Activated CD4-positive, alpha-beta T cell treated with anti-CD3 and anti-CD28 coated beads, Interleukin-2, amount 50 U/mL, for 24 hours (primary cell): ENCODE results near the gene FGF1.

ENCODE experiments used
- DNase-seq, 2 donors: peaks; one replicate each; pipeline ENCODE4 v3.0.0-alpha.2; 2020; ENCODE audit warnings: low read depth in 1 of 2, low spot score in 1 of 2

FGF1 gene

DNA sequence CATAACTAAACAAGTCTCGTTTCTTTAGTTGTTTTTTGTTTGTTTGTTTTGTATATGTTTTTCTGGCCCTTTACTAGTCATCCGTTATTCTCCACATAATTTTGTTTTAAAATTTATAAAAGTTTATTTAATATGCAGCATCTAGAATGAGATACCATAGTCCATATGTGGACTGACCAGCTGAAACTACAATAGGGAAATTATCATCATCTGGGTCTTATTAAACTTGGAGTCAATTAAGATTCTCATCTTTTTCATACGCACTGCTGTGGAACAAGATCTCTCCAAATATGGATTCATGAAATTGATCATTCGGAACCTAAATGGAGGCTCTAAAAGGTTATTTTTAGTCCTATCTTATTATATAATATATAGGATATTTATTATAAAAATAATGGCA, 99.3 kb downstream of the FGF1 start:
- no peak for DNase-seq

DNA sequence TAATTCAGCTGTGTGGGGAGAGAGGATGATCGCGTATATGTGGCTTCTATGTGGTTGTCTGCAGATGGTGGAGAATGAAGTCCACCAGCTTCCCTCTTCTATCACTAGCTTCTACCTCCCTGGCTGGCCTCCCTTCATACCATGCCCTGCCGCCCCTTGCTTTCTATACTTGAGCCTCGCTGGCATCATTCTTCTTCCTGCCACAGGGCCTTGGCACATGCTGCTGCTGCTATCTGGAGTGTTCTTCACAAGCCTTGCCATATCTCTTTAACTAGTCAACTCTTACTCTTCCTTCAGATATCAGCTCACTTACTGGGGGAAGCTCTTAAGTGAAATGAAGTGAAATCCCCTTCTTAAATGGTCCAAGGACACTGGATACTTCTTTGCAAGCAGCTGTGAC, 100.4 kb downstream of the FGF1 start:
- DNase-seq, result no peak

DNA sequence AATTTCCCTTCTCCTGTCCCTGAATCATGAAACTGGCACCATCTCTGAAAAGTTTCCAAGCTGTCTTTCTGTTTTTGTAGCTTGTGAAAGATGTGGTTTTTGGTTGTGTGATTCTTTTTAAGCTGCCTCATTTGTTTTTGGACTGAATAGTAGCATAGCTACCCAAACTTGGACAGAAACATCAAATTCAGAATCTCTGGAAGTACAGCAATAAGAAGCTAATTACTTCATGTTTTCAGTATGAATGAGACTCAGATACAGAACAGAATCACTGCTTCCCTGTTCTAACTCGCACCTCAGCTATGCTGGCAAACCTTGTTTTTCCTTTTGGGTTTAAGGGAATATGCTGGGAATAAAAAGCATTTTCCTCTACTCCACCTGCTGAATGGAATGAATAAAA, 101.0 kb downstream of the FGF1 start:
- no peak for DNase-seq

DNA sequence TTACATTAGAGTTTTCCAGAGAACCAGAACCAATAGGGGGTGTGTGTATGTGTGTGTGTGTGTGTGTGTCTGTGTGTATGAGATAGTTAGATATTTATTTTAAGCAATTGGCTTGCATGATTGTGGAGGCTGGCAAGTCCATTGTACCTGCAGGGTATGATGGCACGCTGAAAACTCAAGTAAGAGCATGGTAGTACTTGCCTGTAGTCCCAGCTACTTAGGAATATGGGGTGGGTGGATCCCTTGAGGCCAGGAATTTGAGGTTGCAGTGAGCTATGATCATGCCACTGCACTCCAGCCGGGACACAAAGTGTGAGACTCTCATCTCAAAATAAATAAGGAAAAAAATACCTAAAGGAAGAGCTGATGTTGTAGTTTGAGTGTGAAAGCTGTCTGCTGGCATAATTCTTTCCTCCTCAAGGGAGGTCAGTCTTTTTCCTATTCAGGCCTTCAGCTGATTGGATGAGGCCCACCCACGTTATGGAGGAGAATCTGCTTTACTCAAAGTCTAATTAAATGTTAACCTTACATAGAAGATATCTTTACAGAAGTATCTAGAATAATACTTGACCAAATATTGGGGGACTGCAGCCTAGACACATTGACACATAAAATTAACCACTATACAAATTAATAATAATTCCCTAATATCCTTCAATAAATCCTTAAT, 107.6 kb downstream of the FGF1 start:
- no peak for DNase-seq

DNA sequence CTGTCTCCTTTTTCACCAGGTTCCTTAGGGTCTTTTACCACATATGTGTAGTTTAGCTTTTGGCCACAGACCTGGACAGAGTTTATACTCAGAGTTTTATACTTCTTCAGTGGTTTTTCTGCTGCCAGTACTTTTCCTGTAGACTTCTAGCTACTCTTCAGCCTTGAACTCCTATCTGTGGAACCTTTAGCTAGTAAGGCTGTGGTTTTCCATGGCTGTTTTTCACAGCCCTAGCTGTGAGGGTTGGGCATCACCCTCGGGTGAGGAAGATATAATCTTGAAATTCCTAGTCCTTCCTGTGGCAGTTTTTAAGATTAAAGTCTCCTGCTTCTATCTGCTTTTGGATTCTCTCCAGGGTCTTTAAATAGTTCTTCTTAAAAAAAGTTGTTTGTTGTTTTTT, 109.1 kb downstream of the FGF1 start:
- no peak for DNase-seq

DNA sequence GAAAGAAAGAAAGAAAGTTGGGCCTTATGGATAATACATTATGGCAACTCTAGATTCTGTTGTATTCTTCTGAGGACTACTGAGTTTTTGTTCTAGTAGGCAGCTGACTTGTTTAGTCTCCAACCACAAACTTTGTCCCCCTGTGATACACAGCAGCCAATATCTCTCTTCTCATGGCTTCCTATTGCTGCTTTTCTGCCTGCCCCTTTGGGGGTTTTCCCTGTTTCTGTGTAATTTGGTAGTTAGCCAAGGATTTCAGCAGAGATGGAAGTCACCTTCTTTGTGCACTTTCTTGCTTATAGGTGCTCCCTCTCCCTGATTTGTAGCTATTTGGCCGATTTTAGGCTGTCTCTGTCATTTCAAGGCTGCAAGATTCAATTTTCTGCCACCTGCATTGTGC, 109.6 kb downstream of the FGF1 start:
- no peak for DNase-seq

DNA sequence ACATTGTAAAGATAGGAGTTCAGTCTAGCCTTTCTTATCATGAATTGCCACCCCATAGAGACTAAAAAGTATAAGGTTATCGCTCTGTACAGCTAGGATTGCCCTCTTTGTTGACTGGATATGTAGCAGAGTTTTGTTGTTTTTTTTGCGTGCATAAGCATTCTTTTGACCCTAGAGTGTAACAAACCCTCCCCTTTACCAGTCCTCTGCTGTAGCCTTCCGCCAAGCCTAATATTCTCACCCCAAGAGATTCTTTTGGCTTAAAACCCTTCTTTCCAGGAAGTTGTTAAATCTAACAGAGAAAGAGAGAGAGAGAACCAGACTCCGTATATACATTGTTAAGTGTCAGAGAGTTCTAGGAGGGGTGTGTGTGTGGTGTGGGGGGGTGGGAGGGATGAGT, 113.9 kb downstream of the FGF1 start:
- no peak for DNase-seq

DNA sequence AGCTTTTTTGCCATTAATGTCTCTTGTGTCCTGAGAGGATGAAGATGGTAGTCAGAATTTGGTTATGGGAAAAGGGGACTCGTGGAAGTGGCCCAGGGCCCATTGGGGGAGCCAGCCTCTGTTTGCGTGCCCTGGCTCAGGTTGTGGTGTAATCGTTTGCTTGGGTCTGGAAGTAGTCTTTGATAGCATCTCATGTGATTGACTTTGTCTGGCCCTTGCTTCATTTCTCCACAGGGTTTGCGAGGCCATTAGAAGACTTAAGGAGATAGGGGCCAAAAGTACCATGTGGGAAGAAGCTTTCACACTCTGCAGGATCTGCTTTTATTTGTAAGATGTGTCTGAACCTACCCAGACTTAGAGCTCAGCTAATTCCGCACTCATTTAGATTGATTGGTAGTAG, 114.5 kb downstream of the FGF1 start:
- no peak for DNase-seq

DNA sequence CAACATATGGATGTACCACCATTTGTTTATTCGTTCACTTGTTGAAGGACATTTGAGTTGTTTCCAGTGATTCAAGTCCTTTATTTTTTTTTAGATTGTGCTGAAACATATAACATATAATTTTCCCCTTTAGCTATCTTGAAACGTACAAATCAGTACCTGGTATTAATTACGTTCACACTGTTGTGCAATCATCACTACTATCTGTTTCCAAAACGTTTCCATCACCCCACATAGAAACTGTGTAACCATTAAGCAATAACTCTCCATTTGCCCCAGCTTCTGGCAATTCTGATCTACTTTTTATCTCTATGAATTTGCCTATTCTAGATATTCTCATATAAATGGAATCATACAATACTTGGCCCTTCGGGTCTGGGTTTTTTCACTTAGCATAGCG, 116.0 kb downstream of the FGF1 start:
- DNase-seq, result no peak

DNA sequence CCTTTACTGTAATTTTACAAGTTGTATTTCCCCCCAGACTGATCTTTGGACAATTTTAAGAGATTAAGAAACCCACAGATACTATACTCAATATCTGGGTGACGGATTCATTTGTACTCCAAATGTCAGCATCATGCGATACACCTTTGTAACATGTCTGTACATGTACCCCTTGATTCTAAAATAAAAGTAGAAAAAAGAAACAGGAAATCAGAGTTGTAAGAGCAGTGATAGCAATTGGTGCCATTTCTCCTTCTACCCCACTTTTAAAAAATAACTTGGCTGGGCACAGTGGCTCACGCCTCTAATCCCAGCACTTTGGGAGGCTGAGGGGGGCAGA, 116.9 kb downstream of the FGF1 start:
- DNase-seq, result no peak

DNA sequence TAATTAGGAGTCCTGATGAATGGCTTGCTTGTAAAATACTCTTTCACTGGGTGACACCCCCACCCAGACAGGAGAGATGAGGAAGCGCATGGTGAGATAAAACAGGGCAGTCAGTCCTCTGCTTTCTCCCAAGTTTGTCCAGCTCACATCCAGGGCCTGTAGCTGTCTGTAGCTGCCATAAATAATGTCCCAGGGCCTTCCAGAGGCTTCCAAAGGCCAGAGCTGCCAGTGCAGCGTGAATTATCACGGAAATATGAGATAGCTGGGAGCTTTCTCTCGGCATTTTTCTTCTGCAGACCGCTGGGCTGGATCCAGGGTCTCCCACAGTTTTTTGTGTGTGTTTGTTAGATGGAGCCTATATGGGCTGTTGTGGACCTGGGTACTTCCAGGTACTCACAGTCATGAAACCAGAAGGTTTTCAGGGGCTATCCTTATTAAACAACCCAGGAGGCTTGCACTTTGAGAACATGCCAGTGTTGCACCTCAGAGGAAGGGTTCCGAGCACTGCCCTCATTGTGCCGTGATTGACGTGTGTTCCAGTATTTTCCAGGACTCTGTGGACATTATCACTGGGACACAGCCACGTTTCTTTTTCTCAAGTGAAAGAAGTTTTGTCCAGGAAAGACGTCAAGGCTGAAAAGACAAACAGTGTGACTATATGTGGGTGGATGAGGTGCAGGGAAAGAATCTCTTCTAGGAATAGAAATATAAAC, 117.5 kb downstream of the FGF1 start:
- DNase-seq, result no peak

DNA sequence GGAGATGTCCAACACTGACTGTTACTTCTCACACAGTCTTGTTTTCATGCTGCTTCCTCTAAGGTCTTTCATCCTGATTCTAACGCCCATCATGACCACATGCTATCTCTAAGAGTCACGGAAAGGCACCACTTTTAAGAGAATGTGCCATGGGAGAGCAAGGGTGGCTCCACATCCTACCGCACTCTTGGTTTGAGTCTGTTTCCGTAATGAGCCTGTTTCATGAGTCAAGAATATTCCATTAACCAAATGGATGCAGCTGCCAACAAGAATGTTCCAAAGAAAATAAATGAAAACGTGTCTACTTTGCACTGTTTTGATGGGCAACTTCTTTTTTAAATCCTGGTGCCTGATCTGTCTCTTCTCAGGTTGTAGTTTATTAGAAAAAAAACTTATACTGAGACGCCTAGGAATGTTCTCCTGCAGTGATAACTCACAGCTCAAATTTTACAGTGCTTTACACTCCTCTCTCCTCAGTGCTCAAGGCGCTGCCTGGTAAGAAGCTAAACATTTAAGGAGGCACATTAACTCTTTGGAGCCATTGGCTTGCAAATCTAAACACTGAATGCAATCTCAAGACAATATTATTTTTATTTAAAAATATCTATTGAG, 124.3 kb downstream of the FGF1 start:
- no peak for DNase-seq

DNA sequence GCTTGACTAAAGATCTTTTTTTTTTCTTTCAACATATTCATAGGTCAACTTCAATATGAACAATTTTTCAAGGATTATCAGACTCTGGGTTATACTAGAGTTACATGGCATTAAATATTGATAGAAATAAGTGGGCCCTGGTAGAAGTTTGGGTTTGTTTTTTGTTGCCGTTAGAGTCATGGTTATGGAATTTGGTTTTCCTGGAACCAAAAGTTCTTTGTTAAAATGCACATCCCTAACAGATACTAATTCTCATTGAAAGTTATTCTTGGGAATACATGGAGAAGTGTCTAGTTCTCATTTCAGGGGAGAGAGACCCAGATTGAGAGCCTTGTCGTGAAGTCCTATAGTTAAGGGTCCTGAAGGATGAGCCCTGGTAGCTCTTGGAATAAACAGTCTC, 124.9 kb downstream of the FGF1 start:
- DNase-seq, result no peak

DNA sequence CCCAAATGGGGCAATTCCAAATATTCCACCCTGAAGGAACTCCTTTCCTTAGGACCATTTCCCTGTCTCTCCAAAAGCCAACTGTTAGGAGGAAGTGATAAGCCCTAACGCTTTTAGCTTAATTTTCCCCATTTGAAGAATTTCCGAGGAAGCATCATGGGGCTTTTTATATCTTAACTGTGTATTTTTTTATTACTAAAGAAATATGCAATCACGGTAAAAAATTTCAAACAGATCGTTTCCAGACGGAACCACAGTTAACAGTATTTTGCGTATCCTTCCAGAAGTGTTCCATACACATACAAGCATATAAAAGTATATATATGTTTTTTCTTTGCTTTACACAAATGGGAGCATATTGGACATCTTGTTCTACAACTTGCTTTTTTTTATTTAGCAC, 133.8 kb downstream of the FGF1 start:
- DNase-seq, result no peak

DNA sequence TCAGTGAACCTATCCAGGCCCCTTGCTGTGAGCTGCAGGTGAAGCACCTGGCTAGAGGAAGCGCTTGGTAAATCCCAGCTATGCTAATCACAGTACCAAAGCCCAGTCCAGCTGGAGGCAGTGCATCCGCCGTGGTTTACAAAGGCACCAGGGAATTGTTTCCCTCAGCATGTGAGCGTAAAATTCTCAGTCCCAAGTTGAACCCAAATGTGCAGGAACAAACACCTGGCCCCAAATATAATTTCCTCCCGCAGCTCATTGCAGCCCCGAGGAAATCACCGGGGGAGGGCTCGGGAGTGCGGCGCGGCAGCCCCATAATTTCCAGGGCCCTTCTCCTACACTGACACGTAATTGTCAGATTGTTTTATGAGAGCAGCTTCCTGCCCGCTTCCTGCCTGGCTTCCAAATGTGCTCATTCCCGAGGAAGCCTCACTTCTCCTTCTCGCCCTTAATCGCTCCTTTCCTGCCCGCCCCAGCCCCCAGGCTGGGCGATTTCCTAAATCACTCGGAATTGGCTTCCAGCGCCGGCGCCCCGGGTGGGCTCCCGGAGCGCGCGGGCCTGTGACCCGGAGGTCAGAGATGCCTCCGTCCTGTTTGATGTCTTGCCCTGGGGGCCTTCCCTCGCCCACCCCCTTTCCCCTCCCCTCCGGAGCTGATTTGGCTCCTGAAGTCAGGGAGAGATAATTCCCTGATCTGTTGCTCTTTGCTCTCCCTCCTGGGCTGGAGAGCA, 134.4 kb downstream of the FGF1 start:
- no peak for DNase-seq

DNA sequence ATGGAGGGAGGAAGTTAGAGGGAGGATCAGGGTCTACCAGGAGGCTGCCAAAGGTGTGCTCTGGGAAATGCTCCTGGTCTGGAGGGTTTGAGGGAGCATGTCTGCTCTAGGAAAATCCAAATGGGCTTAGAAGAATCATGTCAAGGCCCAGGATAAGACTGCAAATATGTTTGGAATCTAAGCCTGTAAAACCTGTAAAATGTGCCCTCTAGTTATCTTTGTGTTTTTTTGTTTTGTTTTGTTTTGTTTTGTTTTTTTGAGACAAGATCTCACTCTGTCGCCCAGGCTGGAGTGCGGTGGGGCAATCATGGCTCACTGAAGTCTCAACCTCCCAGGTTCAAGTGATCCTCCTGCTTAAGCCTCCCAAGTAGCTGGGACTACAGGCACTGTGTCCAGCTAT, 135.4 kb downstream of the FGF1 start:
- DNase-seq, result no peak

DNA sequence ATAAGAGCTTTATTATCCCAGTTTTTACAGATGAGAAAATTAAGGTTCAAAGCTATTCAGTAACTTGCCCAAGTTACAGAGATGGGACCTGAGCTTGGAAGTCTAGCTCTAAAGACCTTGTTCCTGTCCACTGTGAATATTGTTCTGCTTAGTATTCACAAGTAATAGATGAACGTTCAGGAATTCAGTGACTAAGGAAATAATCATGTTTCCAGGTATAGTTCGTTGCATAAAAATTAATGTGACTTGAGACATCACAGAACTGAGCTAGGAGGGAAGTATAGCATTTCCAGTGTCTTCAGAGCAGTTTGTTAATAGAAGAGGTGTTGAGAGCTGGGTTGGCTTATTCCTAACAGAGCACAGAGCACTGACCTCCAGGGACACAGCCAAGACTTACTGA, 136.1 kb downstream of the FGF1 start:
- no peak for DNase-seq

DNA sequence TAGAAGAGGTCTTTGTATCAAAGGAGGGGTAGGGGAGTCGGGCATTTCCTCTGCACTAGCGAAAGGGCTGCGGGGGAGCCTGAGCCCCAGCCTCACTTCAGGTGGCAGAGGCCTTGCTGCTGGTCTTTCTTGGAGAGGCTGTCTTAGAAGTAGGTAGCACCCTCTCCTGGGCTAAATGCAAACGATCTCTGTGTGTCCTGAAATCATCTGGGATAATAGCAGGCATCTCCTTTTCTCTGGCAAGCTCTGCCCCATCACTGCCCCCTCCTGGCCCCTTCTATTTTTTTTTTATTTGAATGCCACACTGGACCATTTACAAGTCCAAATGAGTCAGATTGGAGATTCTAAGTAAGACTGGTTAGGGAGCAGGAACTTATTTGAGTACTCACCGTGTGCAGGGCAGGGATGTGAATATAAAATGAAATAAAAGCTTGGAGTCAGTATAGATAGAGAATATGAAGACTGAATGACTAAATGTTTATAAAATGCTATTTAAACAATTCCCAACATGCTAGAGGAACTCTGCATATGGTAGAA, 137.1 kb downstream of the FGF1 start:
- peak; percentile 3 to 23 for DNase-seq

DNA sequence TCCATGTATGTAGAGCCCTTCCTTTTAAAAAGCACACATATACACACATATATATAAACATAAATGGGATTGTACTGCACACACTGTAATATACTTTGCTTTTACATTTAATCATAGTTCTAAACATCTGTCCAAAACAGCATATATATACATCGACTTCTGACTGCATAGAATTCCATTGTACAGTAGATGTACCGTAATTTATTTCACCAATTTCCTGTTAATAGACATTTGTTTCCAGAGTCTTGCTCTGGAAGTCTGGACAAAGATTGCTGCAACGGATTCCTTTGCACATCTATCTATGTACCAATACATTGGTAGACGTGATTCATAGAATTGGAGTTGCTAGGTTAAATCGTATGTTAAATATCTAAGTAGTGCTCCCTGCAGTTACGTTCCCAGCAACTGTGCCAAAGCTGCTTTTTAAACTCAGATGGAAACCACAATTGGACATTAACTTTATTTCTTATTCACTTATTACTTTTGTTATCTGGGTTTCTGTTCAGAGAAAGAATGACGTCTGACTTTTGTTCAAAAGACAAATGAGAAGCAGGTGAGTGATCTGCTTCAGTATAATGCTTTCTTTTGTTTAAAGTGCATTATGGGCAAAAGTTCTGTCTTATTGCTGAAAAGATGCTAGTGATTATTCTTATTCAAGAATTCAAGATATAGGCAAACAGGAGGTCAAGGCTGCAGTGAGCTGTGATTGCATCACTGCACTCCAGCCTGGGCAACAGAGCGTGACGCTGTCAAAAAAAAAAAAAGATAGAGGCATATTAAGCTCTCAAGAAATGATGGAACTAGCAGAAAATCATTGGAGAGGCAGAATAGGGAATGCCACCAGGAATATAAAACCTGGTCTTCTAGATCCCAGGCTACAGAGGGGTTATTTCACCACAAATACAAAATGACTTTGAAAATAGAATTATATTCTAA, 138.2 kb downstream of the FGF1 start:
- DNase-seq, result no peak

DNA sequence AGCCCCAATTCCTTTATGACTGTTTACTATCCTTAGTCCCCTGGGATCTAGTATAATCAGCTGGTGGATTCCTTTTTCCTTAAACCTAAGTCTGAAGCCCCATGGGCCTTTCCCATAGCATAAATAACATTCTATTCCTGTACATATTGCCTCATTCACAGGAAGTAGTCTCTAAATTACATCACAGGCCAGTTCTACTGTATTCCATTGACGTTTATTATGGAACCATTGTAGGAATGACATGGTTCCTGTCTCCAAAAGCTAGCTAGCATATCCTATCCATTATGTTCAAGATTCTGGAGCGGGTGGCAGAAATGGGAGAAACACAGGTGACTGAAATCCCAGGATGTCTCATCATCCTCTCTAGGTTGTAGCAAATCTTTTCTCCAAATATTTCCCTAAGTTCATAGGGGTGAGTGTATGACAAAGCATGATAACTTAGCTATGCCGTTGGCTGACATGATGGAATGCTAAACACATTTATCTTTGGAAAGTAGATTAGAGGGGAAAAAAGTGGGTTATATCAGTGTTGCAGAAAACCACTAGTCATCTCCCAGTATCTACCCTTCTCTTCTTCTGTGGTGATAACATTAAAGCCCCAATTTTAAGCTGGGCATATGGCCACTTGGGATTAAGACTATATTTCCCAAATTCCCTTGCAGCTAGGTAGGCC, 140.1 kb downstream of the FGF1 start:
- no peak for DNase-seq
